A549 (cell line): ENCODE data around the gene DGKE. TPM values are rescaled to one million over a fixed set of nuclear protein-coding genes. Genes with fewer than 3 reads are reported as not detected.

Experiments
- ATAC-seq, 2 experiments: fragments of 200-7000 bp in 1 of 2; fragments of >200 bp in 1 of 2; cut with Nextera tagmentation in 1 of 2; cut with Tn5 transposase in 1 of 2; 3 replicates each; pipeline versions ENCODE4 v1.8.0 to v1.9.1; 2018 to 2020; ENCODE audit warnings: mild to moderate bottlenecking in 1 of 2, moderate library complexity in 1 of 2
- CTCF ChIA-PET: fragments of 300-600 bp; sonication (Branson Sonifier 250); formaldehyde crosslinking; extraction: SDS; loops from one replicate; lab custom pipeline; 2021; ENCODE audit warnings: antibody characterized with exemption, inconsistent platforms; lab: Yijun Ruan, JAX
- POLR2A ChIA-PET: fragments of 350-600 bp; formaldehyde crosslinking; extraction: SDS; loops from one replicate; lab custom pipeline; 2021; ENCODE audit warnings: antibody characterized with exemption, inconsistent platforms; lab: Yijun Ruan, JAX
- DNase-seq, 2 experiments: peaks; one replicate each; pipeline versions ENCODE4 v3.0.0 to v3.0.0-alpha.2; 2011 to 2016; ENCODE audit warnings: low read depth in 1 of 2, low spot score in 1 of 2
- FAIRE-seq: peaks from 2 replicates; lab custom pipeline; 2011; peaks lifted over from hg19 to GRCh38; lab: Jason Lieb, UNC
- H3K27ac ChIP-seq, 2 experiments: fragments of >200 bp; sonication (Bioruptor Twin); formaldehyde crosslinking; 3 replicates each; pipeline ENCODE4 v1.5.1; 2016 to 2017
- H3K4me1 ChIP-seq: fragments of >200 bp; sonication (Bioruptor Twin); formaldehyde crosslinking; 3 replicates; pipeline ENCODE4 v1.6.1; 2016
- H3K4me2 ChIP-seq: fragments of >200 bp; sonication (Bioruptor Twin); formaldehyde crosslinking; 3 replicates; pipeline ENCODE4 v1.6.1; 2016
- H3K4me3 ChIP-seq: fragments of >200 bp; sonication (Bioruptor Twin); formaldehyde crosslinking; 3 replicates; pipeline ENCODE4 v1.5.1; 2016
- H3K9me3 ChIP-seq: fragments of >200 bp; sonication (Bioruptor Twin); formaldehyde crosslinking; 3 replicates; pipeline ENCODE4 v1.6.1; 2016
- BCL3 ChIP-seq: fragments of >200 bp; sonication (Bioruptor Twin); formaldehyde crosslinking; IDR thresholded peaks from 3 replicates; pipeline ENCODE4 v1.6.1; 2016
- CBX2 ChIP-seq: fragments of 200-600 bp; sonication (generic); IDR thresholded peaks from 2 replicates; pipeline ENCODE4 v1.6.1; 2016; ENCODE audit warnings: low read depth, mild to moderate bottlenecking, borderline replicate concordance
- CBX8 ChIP-seq: fragments of 200-600 bp; sonication (generic); IDR thresholded peaks from 2 replicates; pipeline ENCODE4 v1.6.1; 2016
- CEBPB ChIP-seq, 2 experiments: fragments of >200 bp in 1 of 2; sonication (Bioruptor Twin) in 1 of 2; formaldehyde crosslinking in 1 of 2; IDR thresholded peaks; 2 replicates each; pipeline ENCODE4 v1.6.1; 2012 to 2016
- ESRRA ChIP-seq: fragments of 150-350 bp; IDR thresholded peaks from 2 replicates; pipeline ENCODE4 v1.6.1; 2014; ENCODE audit warnings: mild to moderate bottlenecking, low read length, borderline replicate concordance
- FOXS1 ChIP-seq: fragments of 250-450 bp; sonication (Bioruptor Pico); IDR thresholded peaks from 2 replicates; pipeline ENCODE4 v1.5.0; 2020; ENCODE audit warnings: mild to moderate bottlenecking, moderate library complexity
- HDAC2 ChIP-seq: fragments of 200-600 bp; sonication (generic); IDR thresholded peaks from 2 replicates; pipeline ENCODE4 v1.6.1; 2016
- HMGXB4 ChIP-seq: fragments of 250-450 bp; sonication (Bioruptor Pico); IDR thresholded peaks from 2 replicates; pipeline ENCODE4 v1.5.0; 2021; ENCODE audit warnings: mild to moderate bottlenecking, moderate library complexity, borderline replicate concordance
- JUN ChIP-seq, 2 experiments: fragments of >200 bp; sonication (Bioruptor Twin); formaldehyde crosslinking; IDR thresholded peaks; 2 replicates in 1 of 2; 3 replicates in 1 of 2; pipeline ENCODE4 v1.6.1; 2016 to 2017
- KDM1A ChIP-seq: fragments of 200-600 bp; sonication (generic); IDR thresholded peaks from 2 replicates; pipeline ENCODE4 v1.6.1; 2016; ENCODE audit warnings: low read depth, mild to moderate bottlenecking
- POLR2A ChIP-seq: IDR thresholded peaks from 2 replicates; pipeline ENCODE4 v1.6.1; 2012; ENCODE audit warnings: mild to moderate bottlenecking, low read length
- RARB ChIP-seq: fragments of 250-450 bp; sonication (Bioruptor Pico); IDR thresholded peaks from 2 replicates; pipeline ENCODE4 v1.8.0; 2021; ENCODE audit warnings: mild to moderate bottlenecking, moderate library complexity
- REST ChIP-seq: fragments of 200-600 bp; sonication (generic); IDR thresholded peaks from 2 replicates; pipeline ENCODE4 v1.6.1; 2016; ENCODE audit warnings: antibody characterized with exemption, mild to moderate bottlenecking, moderate library complexity
- ZC3H11A ChIP-seq: fragments of 450-650 bp; IDR thresholded peaks from 2 replicates; pipeline ENCODE4 v1.6.1; 2014; ENCODE audit warnings: antibody characterized with exemption, mild to moderate bottlenecking
- ZNF302 ChIP-seq: fragments of 250-450 bp; sonication (Bioruptor Pico); IDR thresholded peaks from 2 replicates; pipeline ENCODE4 v1.9.0; 2021; ENCODE audit warnings: inconsistent platforms, mild to moderate bottlenecking, moderate library complexity
- WGBS: methylation state at CpG from one replicate; pipeline ENCODE4 v1.1.6; 2017; ENCODE audit errors: missing lambda C conversion rate; 5-methylcytosine and 5-hydroxymethylcytosine counted together
- polyA plus RNA-seq, 4 experiments: library from polyadenylated mRNA; depleted of rRNA in 3 of 4; stranded (reverse); fragments of >200 nt; fragmentation: RNase III in 1 of 4; extraction: RNeasy Plus Mini Kit Qiagen cat#74134 plus additional on column Dnase treatment in 1 of 4; gene quantifications; 2 replicates in 3 of 4; 3 replicates in 1 of 4; pipeline ENCODE4 v1.2.3, GENCODE V29; 2011 to 2017
- TF ChIP-seq, protein P1 (sequence below): IDR thresholded peaks from 2 replicates; pipeline ENCODE4 v1.6.1; 2012
- TF ChIP-seq, protein P2 (sequence below): fragments of 250-450 bp; sonication (Bioruptor Pico); IDR thresholded peaks from 2 replicates; pipeline ENCODE4 v1.5.0; 2020; ENCODE audit warnings: low read depth, mild to moderate bottlenecking, moderate library complexity
- TF ChIP-seq, protein P3 (sequence below): IDR thresholded peaks from 2 replicates; pipeline ENCODE4 v1.6.1; 2012

Gene DGKE
- polyA plus RNA-seq, 2 of the 4 experiments (the other 2 are of a cell fraction), result 3.4 to 4.6 TPM

GRCh38 chr17:56806949-56807348 lies 27.0 kb upstream of the DGKE start:
- TF ChIP-seq ZC3H11A (no peak), REST (no peak), FOXS1 (CRISPR knock-in tag) (no peak), JUN (IDR thresholded peaks at IDR 0.05) (no peak), ZNF302 (CRISPR knock-in tag) (no peak), BCL3 (no peak), CBX8 (no peak), HMGXB4 (CRISPR knock-in tag) (no peak), KDM1A (no peak), CBX2 (no peak), HDAC2 (no peak), RARB (CRISPR knock-in tag) (no peak), ESRRA (no peak), CEBPB (IDR thresholded peaks at IDR 0.05) (no peak)
- TF ChIP-seq, protein P1, sequence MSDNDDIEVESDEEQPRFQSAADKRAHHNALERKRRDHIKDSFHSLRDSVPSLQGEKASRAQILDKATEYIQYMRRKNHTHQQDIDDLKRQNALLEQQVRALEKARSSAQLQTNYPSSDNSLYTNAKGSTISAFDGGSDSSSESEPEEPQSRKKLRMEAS, result no peak
- TF ChIP-seq, protein P2, sequence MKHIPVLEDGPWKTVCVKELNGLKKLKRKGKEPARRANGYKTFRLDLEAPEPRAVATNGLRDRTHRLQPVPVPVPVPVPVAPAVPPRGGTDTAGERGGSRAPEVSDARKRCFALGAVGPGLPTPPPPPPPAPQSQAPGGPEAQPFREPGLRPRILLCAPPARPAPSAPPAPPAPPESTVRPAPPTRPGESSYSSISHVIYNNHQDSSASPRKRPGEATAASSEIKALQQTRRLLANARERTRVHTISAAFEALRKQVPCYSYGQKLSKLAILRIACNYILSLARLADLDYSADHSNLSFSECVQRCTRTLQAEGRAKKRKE (CRISPR knock-in tag), result no peak
- TF ChIP-seq, protein P3, sequence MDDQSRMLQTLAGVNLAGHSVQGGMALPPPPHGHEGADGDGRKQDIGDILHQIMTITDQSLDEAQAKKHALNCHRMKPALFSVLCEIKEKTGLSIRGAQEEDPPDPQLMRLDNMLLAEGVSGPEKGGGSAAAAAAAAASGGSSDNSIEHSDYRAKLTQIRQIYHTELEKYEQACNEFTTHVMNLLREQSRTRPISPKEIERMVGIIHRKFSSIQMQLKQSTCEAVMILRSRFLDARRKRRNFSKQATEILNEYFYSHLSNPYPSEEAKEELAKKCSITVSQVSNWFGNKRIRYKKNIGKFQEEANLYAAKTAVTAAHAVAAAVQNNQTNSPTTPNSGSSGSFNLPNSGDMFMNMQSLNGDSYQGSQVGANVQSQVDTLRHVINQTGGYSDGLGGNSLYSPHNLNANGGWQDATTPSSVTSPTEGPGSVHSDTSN, result no peak
- no peaks in the 10 kb centered on the region for H3K4me1 ChIP-seq
- ChIA-PET CTCF (interaction anchor here (1.2 to 1.5 kb wide), 3 partner anchors 9 to 28 kb away, joined by 3 read pairs; no protein-coding TSS in a partner anchor), POLR2A (no interaction called here)
- no peak overlapping the region for H3K4me2 ChIP-seq
- 87% methylated on average over 4 of the region's 4 CpGs for WGBS
- ATAC-seq (no peak), FAIRE-seq (no peak), DNase-seq (no peak)
- H3K9me3 ChIP-seq, result no peaks in the 10 kb centered on the region
- no peak overlapping the region for H3K4me3 ChIP-seq
- no peak overlapping the region for H3K27ac ChIP-seq

DNA sequence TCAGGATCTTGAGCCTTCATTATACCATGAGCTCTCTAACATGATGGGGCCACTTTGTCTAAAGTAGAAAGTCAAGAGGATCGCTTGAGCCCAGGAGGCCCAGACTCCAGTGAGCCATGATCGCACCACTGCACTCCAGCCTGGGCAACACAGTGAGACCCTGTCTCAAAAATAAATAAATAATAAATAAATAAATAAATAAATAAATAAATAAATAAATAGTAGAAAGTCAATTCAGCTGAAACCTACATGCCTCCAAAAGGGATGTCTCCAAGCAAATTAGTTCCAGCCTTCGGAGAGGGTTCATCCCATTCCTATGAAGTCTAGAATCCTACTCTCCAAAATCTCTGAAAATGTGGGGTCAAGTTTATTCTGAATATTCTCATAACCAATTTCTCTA lies 26.2 kb upstream of the DGKE start:
- ATAC-seq (no peak), FAIRE-seq (no peak), DNase-seq (no peak)
- ChIA-PET POLR2A (no interaction called here), CTCF (interaction anchor here (1.2 to 1.3 kb wide), 2 partner anchors 10 to 28 kb away, joined by 3 read pairs; no protein-coding TSS in a partner anchor)
- Histone ChIP-seq H3K4me1 (no peaks in the 10 kb centered on the region), H3K27ac (no peak overlapping the region), H3K9me3 (no peaks in the 10 kb centered on the region), H3K4me3 (no peak overlapping the region), H3K4me2 (no peak overlapping the region)
- 89% methylated on average over 3 of the region's 3 CpGs for WGBS
- TF ChIP-seq ZC3H11A, result peak; percentile 42
- TF ChIP-seq CEBPB (IDR thresholded peaks at IDR 0.05), result no peak
- TF ChIP-seq POLR2A, result no peak
